Panc1 (cell line): ENCODE results near the gene SCRN2. TPM values are rescaled to one million over a fixed set of nuclear protein-coding genes. Genes with fewer than 3 reads are reported as not detected.

Experiments
- ATAC-seq: fragments of 200-7000 bp; cut with Tn5 transposase; 2 replicates; pipeline ENCODE4 v1.9.1; 2020; ENCODE audit warnings: mild to moderate bottlenecking, moderate library complexity
- BruUV-seq: library from RNA; stranded (reverse); fragments of 400-500 nt; replicated peaks from 2 replicates; lab custom pipeline; 2021; lab: Mats Ljungman, UMichigan
- CTCF ChIA-PET: fragments of 300-600 bp; sonication (Branson Sonifier 250); formaldehyde crosslinking; loops from one replicate; lab custom pipeline; 2022; ENCODE audit warnings: antibody characterized with exemption; lab: Charles Lee
- POLR2A ChIA-PET: fragments of 300-600 bp; sonication (Branson Sonifier 250); formaldehyde crosslinking; loops from one replicate; lab custom pipeline; 2022; ENCODE audit warnings: antibody characterized with exemption; lab: Charles Lee
- DNase-seq: peaks from one replicate; pipeline ENCODE4 v3.0.0-alpha.2; 2010; ENCODE audit warnings: low read depth, low spot score
- H3K27ac ChIP-seq: 2 replicates; pipeline ENCODE4 v1.5.1; 2011; ENCODE audit warnings: mild to moderate bottlenecking, low read length, inconsistent platforms
- H3K27me3 ChIP-seq: fragments of 200-500 bp; sonication (Bioruptor generic); 2 replicates; pipeline ENCODE4 v1.6.0; 2014; ENCODE audit warnings: low read length, inconsistent platforms; ENCODE audit not compliant: control insufficient read depth, insufficient read depth
- H3K36me3 ChIP-seq: fragments of 200-500 bp; sonication (Bioruptor generic); 2 replicates; pipeline ENCODE4 v1.5.1; 2014; ENCODE audit warnings: inconsistent platforms, mild to moderate bottlenecking, low read length, moderate library complexity; ENCODE audit not compliant: control insufficient read depth, insufficient read depth
- H3K4me1 ChIP-seq: 2 replicates; pipeline ENCODE4 v1.5.1; 2011; ENCODE audit warnings: inconsistent platforms, mild to moderate bottlenecking, low read length, moderate library complexity; ENCODE audit not compliant: control insufficient read depth, insufficient read depth
- H3K4me3 ChIP-seq, 2 experiments: 2 replicates each; pipeline ENCODE4 v1.5.1; 2011 to 2012; ENCODE audit warnings: low read depth in 2 of 2, low read length in 2 of 2, mild to moderate bottlenecking in 2 of 2, inconsistent platforms in 1 of 2, moderate library complexity in 1 of 2
- H3K9me3 ChIP-seq: fragments of 200-500 bp; sonication (Bioruptor generic); 2 replicates; pipeline ENCODE4 v1.5.1; 2014; ENCODE audit warnings: low read depth, mild to moderate bottlenecking, inconsistent platforms, low read length, moderate library complexity; ENCODE audit not compliant: control insufficient read depth, insufficient read depth
- POLR2AphosphoS5 ChIP-seq: IDR thresholded peaks from 2 replicates; pipeline ENCODE4 v1.6.1; 2012; ENCODE audit warnings: mild to moderate bottlenecking, low read depth, low read length, moderate library complexity
- SIN3A ChIP-seq: IDR thresholded peaks from 2 replicates; pipeline ENCODE4 v1.6.1; 2012; ENCODE audit warnings: low read depth, mild to moderate bottlenecking, low read length, moderate library complexity, borderline replicate concordance; ENCODE audit not compliant: insufficient read depth
- TCF7L2 ChIP-seq: IDR thresholded peaks from 2 replicates; pipeline ENCODE4 v1.6.1; 2011; ENCODE audit warnings: mild to moderate bottlenecking, low read depth, low read length, inconsistent platforms
- in situ Hi-C: cut with HindIII; loops from 2 replicates; pipeline ENCODE4 v1.10.0; 2016; ENCODE audit warnings: low sequenced_read_pairs, low pct_unique_long_range_greater_than_20kb
- intact Hi-C: fragments of 100-400 bp; cut with micrococcal nuclease; formaldehyde crosslinking; loops from one replicate; pipeline ENCODE4 v1.10.0; 2022; ENCODE audit not compliant: unreplicated experiment
- total RNA-seq: library from RNA; stranded (reverse); gene quantifications from one replicate; pipeline ENCODE4 v1.2.1, GENCODE V29; 2021; ENCODE audit not compliant: unreplicated experiment
- TF ChIP-seq, protein P1 (sequence below): fragments of 450-650 bp; IDR thresholded peaks from 2 replicates; pipeline ENCODE4 v1.5.1; 2017; ENCODE audit warnings: mild to moderate bottlenecking
- TF ChIP-seq, protein P2 (sequence below), 2 experiments: IDR thresholded peaks; 2 replicates each; pipeline ENCODE4 v1.6.1; 2011 to 2012; ENCODE audit warnings: low read depth in 2 of 2, control low read depth in 1 of 2, low read length in 1 of 2, mild to moderate bottlenecking in 1 of 2, moderate library complexity in 1 of 2; ENCODE audit not compliant: insufficient read depth in 1 of 2

SCRN2 gene
- total RNA-seq, 1 experiment from 2014 or later: 34.9 TPM

DNA sequence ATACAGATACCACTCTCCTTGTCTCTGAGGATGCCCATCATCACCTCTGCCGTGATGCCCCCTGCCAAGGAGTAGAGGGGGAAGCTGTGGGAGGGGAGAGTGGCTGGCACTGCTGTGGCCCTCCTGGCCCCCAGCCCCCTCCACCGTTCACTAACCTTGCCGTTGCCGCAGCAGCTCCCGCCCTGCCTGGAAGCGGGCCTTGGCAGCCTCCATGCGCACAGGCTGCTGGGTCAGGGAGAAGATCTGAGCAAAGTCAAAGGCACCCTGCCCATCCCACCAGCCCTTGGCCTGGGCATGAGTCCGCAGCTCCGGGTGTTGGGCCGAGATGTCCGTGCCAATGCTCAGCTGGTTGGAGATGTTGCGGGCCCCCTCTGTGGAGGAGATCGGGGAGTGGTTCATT lies 2.4 kb downstream of the SCRN2 start:
- intact Hi-C loops: no loop called here
- ATAC-seq (no peak), DNase-seq (no peak)
- TF ChIP-seq POLR2AphosphoS5 (no peak), SIN3A (no peak), TCF7L2 (no peak)
- TF ChIP-seq, protein P1, sequence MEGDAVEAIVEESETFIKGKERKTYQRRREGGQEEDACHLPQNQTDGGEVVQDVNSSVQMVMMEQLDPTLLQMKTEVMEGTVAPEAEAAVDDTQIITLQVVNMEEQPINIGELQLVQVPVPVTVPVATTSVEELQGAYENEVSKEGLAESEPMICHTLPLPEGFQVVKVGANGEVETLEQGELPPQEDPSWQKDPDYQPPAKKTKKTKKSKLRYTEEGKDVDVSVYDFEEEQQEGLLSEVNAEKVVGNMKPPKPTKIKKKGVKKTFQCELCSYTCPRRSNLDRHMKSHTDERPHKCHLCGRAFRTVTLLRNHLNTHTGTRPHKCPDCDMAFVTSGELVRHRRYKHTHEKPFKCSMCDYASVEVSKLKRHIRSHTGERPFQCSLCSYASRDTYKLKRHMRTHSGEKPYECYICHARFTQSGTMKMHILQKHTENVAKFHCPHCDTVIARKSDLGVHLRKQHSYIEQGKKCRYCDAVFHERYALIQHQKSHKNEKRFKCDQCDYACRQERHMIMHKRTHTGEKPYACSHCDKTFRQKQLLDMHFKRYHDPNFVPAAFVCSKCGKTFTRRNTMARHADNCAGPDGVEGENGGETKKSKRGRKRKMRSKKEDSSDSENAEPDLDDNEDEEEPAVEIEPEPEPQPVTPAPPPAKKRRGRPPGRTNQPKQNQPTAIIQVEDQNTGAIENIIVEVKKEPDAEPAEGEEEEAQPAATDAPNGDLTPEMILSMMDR: no peak
- TF ChIP-seq, protein P2, sequence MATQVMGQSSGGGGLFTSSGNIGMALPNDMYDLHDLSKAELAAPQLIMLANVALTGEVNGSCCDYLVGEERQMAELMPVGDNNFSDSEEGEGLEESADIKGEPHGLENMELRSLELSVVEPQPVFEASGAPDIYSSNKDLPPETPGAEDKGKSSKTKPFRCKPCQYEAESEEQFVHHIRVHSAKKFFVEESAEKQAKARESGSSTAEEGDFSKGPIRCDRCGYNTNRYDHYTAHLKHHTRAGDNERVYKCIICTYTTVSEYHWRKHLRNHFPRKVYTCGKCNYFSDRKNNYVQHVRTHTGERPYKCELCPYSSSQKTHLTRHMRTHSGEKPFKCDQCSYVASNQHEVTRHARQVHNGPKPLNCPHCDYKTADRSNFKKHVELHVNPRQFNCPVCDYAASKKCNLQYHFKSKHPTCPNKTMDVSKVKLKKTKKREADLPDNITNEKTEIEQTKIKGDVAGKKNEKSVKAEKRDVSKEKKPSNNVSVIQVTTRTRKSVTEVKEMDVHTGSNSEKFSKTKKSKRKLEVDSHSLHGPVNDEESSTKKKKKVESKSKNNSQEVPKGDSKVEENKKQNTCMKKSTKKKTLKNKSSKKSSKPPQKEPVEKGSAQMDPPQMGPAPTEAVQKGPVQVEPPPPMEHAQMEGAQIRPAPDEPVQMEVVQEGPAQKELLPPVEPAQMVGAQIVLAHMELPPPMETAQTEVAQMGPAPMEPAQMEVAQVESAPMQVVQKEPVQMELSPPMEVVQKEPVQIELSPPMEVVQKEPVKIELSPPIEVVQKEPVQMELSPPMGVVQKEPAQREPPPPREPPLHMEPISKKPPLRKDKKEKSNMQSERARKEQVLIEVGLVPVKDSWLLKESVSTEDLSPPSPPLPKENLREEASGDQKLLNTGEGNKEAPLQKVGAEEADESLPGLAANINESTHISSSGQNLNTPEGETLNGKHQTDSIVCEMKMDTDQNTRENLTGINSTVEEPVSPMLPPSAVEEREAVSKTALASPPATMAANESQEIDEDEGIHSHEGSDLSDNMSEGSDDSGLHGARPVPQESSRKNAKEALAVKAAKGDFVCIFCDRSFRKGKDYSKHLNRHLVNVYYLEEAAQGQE (IDR thresholded peaks at IDR 0.05; ENCODE audit: insufficient read depth in 1 of 2, low read depth in 2 of 2, low read length in 1 of 2): no peak
- ChIA-PET CTCF (interaction anchor here (0.5 kb wide), 2 partner anchors 24 to 82 kb away, joined by 3 to 7 read pairs; no protein-coding TSS in a partner anchor), POLR2A (no interaction called here)
- Histone ChIP-seq H3K36me3 (no peaks in the 10 kb centered on the region), H3K4me3 (no peak overlapping the region), H3K9me3 (no peaks in the 10 kb centered on the region), H3K27me3 (no peaks in the 10 kb centered on the region), H3K4me1 (peaks cover 8% of the 10 kb centered on the region), H3K27ac (no peak overlapping the region)
- BruUV-seq: no TSS peak
- in situ Hi-C loops: no loop called here

DNA sequence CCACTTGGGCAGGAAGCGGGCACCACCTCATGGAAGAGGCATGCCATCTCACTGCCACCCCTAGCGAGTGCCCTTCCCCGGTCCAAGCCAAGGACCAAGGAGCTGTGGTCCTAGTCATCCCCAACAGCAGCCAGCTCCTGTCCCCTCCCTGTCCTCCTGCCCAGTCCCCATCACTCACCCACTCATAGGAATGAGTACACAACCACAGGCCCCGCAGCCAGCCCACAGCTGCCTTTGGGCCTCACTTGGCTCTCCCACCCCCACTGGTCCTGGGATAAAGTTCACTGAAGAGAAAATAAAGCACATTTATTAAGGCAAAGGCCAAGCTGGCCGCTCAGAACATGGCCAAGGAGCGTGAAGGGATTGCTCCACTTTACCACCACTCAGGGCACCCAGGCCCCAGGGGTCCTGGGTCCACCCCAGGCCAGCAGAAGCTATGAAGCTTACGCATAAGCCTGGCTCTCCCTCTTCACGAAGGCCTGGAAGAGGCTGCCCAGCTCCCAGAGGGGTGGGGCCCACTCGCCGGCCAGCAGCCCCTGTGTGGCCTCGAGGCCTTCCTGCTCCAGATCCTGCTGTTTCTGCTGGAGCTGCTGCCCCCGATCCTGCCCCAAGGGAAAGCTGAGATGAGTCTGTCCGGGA lies 3.6 kb downstream of the SCRN2 start:
- TF ChIP-seq TCF7L2: no peak
- intact Hi-C loops: no loop called here
- Histone ChIP-seq H3K36me3 (no peaks in the 10 kb centered on the region), H3K27me3 (no peaks in the 10 kb centered on the region), H3K4me1 (peaks cover 5% of the 10 kb centered on the region), H3K4me3 (no peak overlapping the region), H3K27ac (no peak overlapping the region), H3K9me3 (no peaks in the 10 kb centered on the region)
- no TSS peak for BruUV-seq
- no peak for DNase-seq
- CTCF ChIA-PET: interaction anchor here (0.6 to 1.2 kb wide), 3 partner anchors 8 to 174 kb away, joined by 3 to 4 read pairs (median 3); no protein-coding TSS in a partner anchor
- in situ Hi-C loops: no loop called here
- ATAC-seq: no peak
- POLR2A ChIA-PET: interaction anchor here (0.5 to 1.0 kb wide), 3 partner anchors 58 to 133 kb away, joined by 3 to 14 read pairs (median 3); no protein-coding TSS in a partner anchor

DNA sequence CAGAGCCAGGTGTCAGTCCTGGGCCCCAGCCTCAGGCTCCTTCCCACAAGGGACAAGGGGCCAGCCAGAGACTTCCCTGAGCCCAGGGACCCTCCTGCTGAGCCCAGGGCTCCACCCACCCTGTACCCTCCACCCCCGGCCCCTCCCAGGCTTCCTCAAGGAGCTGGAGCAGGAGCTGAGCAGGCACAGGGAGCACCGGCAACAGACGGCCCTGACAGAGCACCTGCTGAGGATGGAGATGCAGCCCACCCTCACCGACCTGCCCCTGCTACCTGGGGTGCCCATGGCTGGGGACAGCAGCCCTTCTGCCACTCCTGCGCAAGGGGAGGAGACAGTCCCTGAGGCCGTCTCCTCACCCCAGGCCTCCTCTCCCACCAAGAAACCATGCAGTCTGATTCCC lies 4.5 kb downstream of the SCRN2 start:
- H3K4me1 ChIP-seq: peaks cover 11% of the 10 kb centered on the region
- no TSS peak for BruUV-seq
- in situ Hi-C loops (no loop called here), intact Hi-C loops (no loop called here)
- ATAC-seq (no peak), DNase-seq (no peak)
- H3K27ac ChIP-seq: no peak overlapping the region
- H3K4me3 ChIP-seq: no peak overlapping the region
- H3K27me3 ChIP-seq: no peaks in the 10 kb centered on the region
- H3K9me3 ChIP-seq: no peaks in the 10 kb centered on the region
- ChIA-PET CTCF (interaction anchor here (1.2 kb wide), 1 partner anchor 175 kb away, joined by 3 read pairs; no protein-coding TSS in a partner anchor), POLR2A (no interaction called here)
- TF ChIP-seq POLR2AphosphoS5 (no peak), TCF7L2 (no peak)
- TF ChIP-seq, protein P1: no peak
- TF ChIP-seq, protein P2 (IDR thresholded peaks at IDR 0.05; ENCODE audit: insufficient read depth in 1 of 2, low read depth in 2 of 2, low read length in 1 of 2): no peak
- no peaks in the 10 kb centered on the region for H3K36me3 ChIP-seq
